T-cell (primary cell): Measurements from ENCODE around the gene WASL. TPM values are rescaled to one million over a fixed set of nuclear protein-coding genes. Genes with fewer than 3 reads are reported as not detected.
A peak's percentile ranks its signal among the peaks of the same experiment; 100 is the strongest.

ENCODE experiments used
- ATAC-seq, 4 experiments: fragments of 200-7000 bp in 3 of 4; fragments of 150-1000 bp in 1 of 4; cut with Tn5 transposase; replicated peaks in 1 of 4; 1 replicate in 3 of 4; 2 replicates in 1 of 4; pipeline ENCODE4 v1.10.0; 2021; ENCODE audit warnings: moderate library complexity in 3 of 4, mild to moderate bottlenecking in 2 of 4, moderate number of reproducible peaks in 1 of 4
- CTCF ChIA-PET, 2 donors: fragments of 300-600 bp; sonication (Branson Sonifier 250); formaldehyde crosslinking; loops; one replicate each; lab custom pipeline; 2022; ENCODE audit warnings: antibody characterized with exemption in 2 of 2; lab: Charles Lee
- POLR2A ChIA-PET, 2 donors: fragments of 300-600 bp; sonication (Branson Sonifier 250); formaldehyde crosslinking; loops; one replicate each; lab custom pipeline; 2022; ENCODE audit warnings: antibody characterized with exemption in 2 of 2; lab: Charles Lee
- DNase-seq, 35 experiments: peaks; one replicate each; pipeline versions ENCODE4 v3.0.0 to v3.0.0-alpha.2; 2013 to 2023
- H3K27ac ChIP-seq: one replicate; pipeline ENCODE4 v1.5.1; 2013; ENCODE audit warnings: low read length
- H3K27me3 ChIP-seq, 2 experiments: replicated peaks in 1 of 2; 1 replicate in 1 of 2; 2 replicates in 1 of 2; pipeline versions ENCODE4 v1.6.1 to v1.7.0; 2013; ENCODE audit warnings: low read length in 1 of 2, mixed read lengths in 1 of 2; ENCODE audit not compliant: control insufficient read depth in 2 of 2, insufficient read depth in 2 of 2; ENCODE audit errors: extremely low read depth in 1 of 2
- H3K36me3 ChIP-seq, 2 donors: 1 replicate in 1 of 2; 2 replicates in 1 of 2; pipeline versions ENCODE4 v1.6.1 to v1.7.0; 2013; ENCODE audit warnings: low read length in 1 of 2; ENCODE audit not compliant: control insufficient read depth in 2 of 2, insufficient read depth in 1 of 2; ENCODE audit errors: extremely low read depth in 1 of 2
- H3K4me1 ChIP-seq, 2 experiments: 1 replicate in 1 of 2; 2 replicates in 1 of 2; pipeline versions ENCODE4 v1.6.1 to v1.7.0; 2013; ENCODE audit warnings: low read length in 2 of 2, mixed read lengths in 1 of 2; ENCODE audit not compliant: insufficient read depth in 2 of 2, control insufficient read depth in 1 of 2; ENCODE audit errors: extremely low read depth in 1 of 2
- H3K4me3 ChIP-seq, 2 donors: 1 replicate in 1 of 2; 2 replicates in 1 of 2; pipeline versions ENCODE4 v1.5.1 to v1.7.0; 2013; ENCODE audit warnings: mild to moderate bottlenecking in 2 of 2, low read length in 1 of 2, moderate library complexity in 1 of 2; ENCODE audit not compliant: control insufficient read depth in 1 of 2; ENCODE audit errors: extremely low read depth in 1 of 2
- H3K9me3 ChIP-seq: 2 replicates; pipeline ENCODE4 v1.7.0; 2013
- H3K27ac Mint-ChIP-seq, 2 donors: one replicate each; pipeline ENCODE4 v1.8.0; 2020 to 2021; ENCODE audit warnings: mild to moderate bottlenecking in 2 of 2, mixed read lengths in 2 of 2
- H3K27me3 Mint-ChIP-seq, 2 donors: one replicate each; pipeline ENCODE4 v1.8.0; 2021 to 2022; ENCODE audit warnings: mixed read lengths in 2 of 2
- H3K36me3 Mint-ChIP-seq: one replicate; pipeline ENCODE4 v1.8.0; 2021; ENCODE audit warnings: mixed read lengths
- H3K4me1 Mint-ChIP-seq, 3 donors: one replicate each; pipeline ENCODE4 v1.8.0; 2020 to 2022; ENCODE audit warnings: mixed read lengths in 3 of 3, mild to moderate bottlenecking in 1 of 3
- H3K4me3 Mint-ChIP-seq, 3 donors: one replicate each; pipeline ENCODE4 v1.8.0; 2020 to 2022; ENCODE audit warnings: mild to moderate bottlenecking in 3 of 3, mixed read lengths in 3 of 3, moderate library complexity in 3 of 3
- H3K9me3 Mint-ChIP-seq, 3 donors: one replicate each; pipeline ENCODE4 v1.8.0; 2020 to 2022; ENCODE audit warnings: mixed read lengths in 3 of 3
- WGBS: methylation state at CpG from one replicate; pipeline ENCODE4 v1.1.5; 2013; ENCODE audit warnings: missing lambda C conversion rate; ENCODE audit not compliant: insufficient coverage; 5-methylcytosine and 5-hydroxymethylcytosine counted together
- total RNA-seq, 35 experiments: library from RNA in 6 of 35; stranded (reverse) in 6 of 35; fragments of 120-200 nt in 1 of 35; gene quantifications; one replicate each; pipeline versions ENCODE4 v1.2.1 to v1.2.4 and lab custom pipeline; 2013 to 2026

The WASL gene
- total RNA-seq, 5 donors from 2014 or later (not counting 1 experiment from before 2014, with no cell fraction given), result 9.1 to 12.2 (median 9.8) TPM

- no peak for ATAC-seq
- Mint-ChIP-seq H3K36me3 (peaks cover 23% of the 10 kb centered on the region), H3K4me1 (no peaks in the 10 kb centered on the region), H3K9me3 (no peaks in the 10 kb centered on the region), H3K27ac (no peak overlapping the region), H3K27me3 (no peaks in the 10 kb centered on the region), H3K4me3 (no peak overlapping the region)
- no peak for DNase-seq
- Histone ChIP-seq H3K9me3 (no peaks in the 10 kb centered on the region), H3K27ac (no peak overlapping the region), H3K36me3 (peaks cover 0 to 42% of the 10 kb centered on the region in 2 donors), H3K27me3 (no peaks in the 10 kb centered on the region), H3K4me1 (no peaks in the 10 kb centered on the region), H3K4me3 (no peak overlapping the region)
- WGBS, result no CpG with 5 or more reads among the region's 2 CpGs
- CTCF ChIA-PET, result interaction anchor here (0.7 to 1.2 kb wide), 3 partner anchors 11 to 94 kb away, joined by 3 read pairs; no protein-coding TSS in a partner anchor
- POLR2A ChIA-PET, result interaction anchor here in 1 of 2 donors (0.6 kb wide), 1 partner anchor 1903 kb away, joined by 3 read pairs; no protein-coding TSS in a partner anchor
Measured at GRCh38 chr7:123690550-123690949, 58.3 kb downstream of the WASL start.

- ATAC-seq (no peak), DNase-seq (no peak)
- H3K27me3 ChIP-seq, result no peaks in the 10 kb centered on the region
- H3K4me1 ChIP-seq, result no peaks in the 10 kb centered on the region
- Mint-ChIP-seq H3K4me3 (no peak overlapping the region), H3K27me3 (no peaks in the 10 kb centered on the region), H3K4me1 (no peaks in the 10 kb centered on the region), H3K36me3 (peaks cover 27% of the 10 kb centered on the region), H3K27ac (no peak overlapping the region), H3K9me3 (no peaks in the 10 kb centered on the region)
- WGBS, result no CpG with 5 or more reads among the region's 3 CpGs
- H3K27ac ChIP-seq, result no peak overlapping the region
- CTCF ChIA-PET, result interaction anchor here (0.7 to 1.2 kb wide), 2 partner anchors 12 to 14 kb away, joined by 3 to 4 read pairs; no protein-coding TSS in a partner anchor
- POLR2A ChIA-PET, result no interaction called here
- no peaks in the 10 kb centered on the region for H3K9me3 ChIP-seq
- peaks cover 0 to 38% of the 10 kb centered on the region in 2 donors for H3K36me3 ChIP-seq
- no peak overlapping the region for H3K4me3 ChIP-seq
Measured at GRCh38 chr7:123689250-123689649, 59.6 kb downstream of the WASL start.

DNA sequence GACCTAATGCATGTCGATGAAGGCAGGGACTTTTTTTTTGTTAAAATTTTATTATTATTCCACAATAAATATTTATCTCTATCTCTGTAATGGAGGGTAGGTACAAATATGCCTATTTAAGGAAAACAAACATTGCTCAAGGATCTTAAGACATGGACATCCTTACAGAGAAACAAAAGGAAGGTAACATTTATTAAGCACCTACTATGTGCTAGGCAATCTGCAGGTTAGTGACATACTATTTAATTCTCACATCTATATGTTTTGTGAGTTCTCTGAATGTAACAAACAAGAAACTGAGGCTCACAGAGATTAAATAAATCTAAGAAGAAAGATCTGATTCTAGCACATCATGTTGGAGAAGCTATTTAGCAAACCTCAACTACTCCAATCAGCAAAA is 61.1 kb downstream of the WASL start:
- no peak overlapping the region for H3K27ac Mint-ChIP-seq
- no peak overlapping the region for H3K27ac ChIP-seq
- H3K9me3 Mint-ChIP-seq, result no peaks in the 10 kb centered on the region
- peaks cover 29% of the 10 kb centered on the region for H3K36me3 Mint-ChIP-seq
- POLR2A ChIA-PET, result no interaction called here
- no peaks in the 10 kb centered on the region for H3K27me3 Mint-ChIP-seq
- H3K4me3 ChIP-seq, result no peak overlapping the region
- no peaks in the 10 kb centered on the region for H3K4me1 Mint-ChIP-seq
- no peaks in the 10 kb centered on the region for H3K27me3 ChIP-seq
- DNase-seq, result no peak
- CTCF ChIA-PET, result interaction anchor here in 1 of 2 donors (1.5 kb wide), 1 partner anchor 8 kb away, joined by 5 read pairs; no protein-coding TSS in a partner anchor
- no peaks in the 10 kb centered on the region for H3K4me1 ChIP-seq
- peaks cover 0 to 39% of the 10 kb centered on the region in 2 donors for H3K36me3 ChIP-seq
- no peaks in the 10 kb centered on the region for H3K9me3 ChIP-seq
- ATAC-seq, result no peak
- WGBS, result no CpG with 5 or more reads among the region's 1 CpG
- H3K4me3 Mint-ChIP-seq, result no peak overlapping the region

DNA sequence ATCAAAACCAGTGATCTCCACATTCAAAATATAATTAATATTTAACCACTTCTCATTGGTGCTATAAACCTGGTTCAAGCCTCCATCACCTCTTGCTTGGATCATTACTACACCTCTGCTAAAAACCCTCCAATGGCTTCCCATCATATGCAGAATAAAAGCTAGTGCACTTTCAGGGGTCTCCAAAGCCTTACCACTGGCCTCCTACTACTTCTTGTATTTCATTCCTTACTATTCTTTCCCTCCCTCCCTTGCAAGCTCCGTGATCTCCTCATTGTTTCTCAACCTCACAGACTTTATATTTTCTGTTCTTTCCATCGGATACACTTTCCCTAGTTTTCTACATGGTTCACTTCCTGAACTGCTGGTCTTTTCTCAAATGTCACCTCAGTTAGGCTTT is 61.6 kb downstream of the WASL start:
- H3K27ac ChIP-seq, result no peak overlapping the region
- H3K4me1 ChIP-seq, result no peaks in the 10 kb centered on the region
- ChIA-PET CTCF (interaction anchor here in 1 of 2 donors (0.7 to 1.5 kb wide), 2 partner anchors 8 to 189 kb away, joined by 3 to 5 read pairs; no protein-coding TSS in a partner anchor), POLR2A (no interaction called here)
- no peak for DNase-seq
- H3K4me3 ChIP-seq, result no peak overlapping the region
- Mint-ChIP-seq H3K27me3 (no peaks in the 10 kb centered on the region), H3K36me3 (peaks cover 23% of the 10 kb centered on the region), H3K9me3 (no peaks in the 10 kb centered on the region), H3K4me3 (no peak overlapping the region), H3K4me1 (no peaks in the 10 kb centered on the region), H3K27ac (no peak overlapping the region)
- no peaks in the 10 kb centered on the region for H3K27me3 ChIP-seq
- H3K36me3 ChIP-seq, result peaks cover 0 to 34% of the 10 kb centered on the region in 2 donors
- 97% methylated on average over 2 of the region's 2 CpGs for WGBS
- no peaks in the 10 kb centered on the region for H3K9me3 ChIP-seq
- ATAC-seq, result no peak

GRCh38 chr7:123682690-123683089 is 66.1 kb downstream of the WASL start:
- Mint-ChIP-seq H3K27ac (no peak overlapping the region), H3K4me3 (no peak overlapping the region), H3K4me1 (no peaks in the 10 kb centered on the region), H3K36me3 (peaks cover 17% of the 10 kb centered on the region), H3K27me3 (no peaks in the 10 kb centered on the region), H3K9me3 (no peaks in the 10 kb centered on the region)
- ChIA-PET POLR2A (no interaction called here), CTCF (interaction anchor here (0.7 to 2.2 kb wide), 18 partner anchors 10 to 1598 kb away, joined by 3 to 24 read pairs (median 4); no protein-coding TSS in a partner anchor)
- H3K9me3 ChIP-seq, result no peaks in the 10 kb centered on the region
- ATAC-seq (no peak), DNase-seq (peak in 8 of 35 experiments; percentile 2 to 62 (median 9))
- H3K27ac ChIP-seq, result no peak overlapping the region
- no peaks in the 10 kb centered on the region for H3K27me3 ChIP-seq
- H3K36me3 ChIP-seq, result peaks cover 0 to 20% of the 10 kb centered on the region in 2 donors
- no peaks in the 10 kb centered on the region for H3K4me1 ChIP-seq
- no CpG with 5 or more reads among the region's 1 CpG for WGBS
- H3K4me3 ChIP-seq, result no peak overlapping the region

GRCh38 chr7:123681561-123681960 is 67.2 kb downstream of the WASL start:
- Histone ChIP-seq H3K36me3 (peaks cover 0 to 14% of the 10 kb centered on the region in 2 donors), H3K27me3 (no peaks in the 10 kb centered on the region), H3K4me3 (no peak overlapping the region), H3K4me1 (no peaks in the 10 kb centered on the region), H3K9me3 (no peaks in the 10 kb centered on the region), H3K27ac (no peak overlapping the region)
- no peak overlapping the region for H3K27ac Mint-ChIP-seq
- no peaks in the 10 kb centered on the region for H3K27me3 Mint-ChIP-seq
- 88% methylated on average over 1 of the region's 2 CpGs for WGBS
- no peak overlapping the region for H3K4me3 Mint-ChIP-seq
- ChIA-PET CTCF (interaction anchor here (0.7 to 2.2 kb wide), 6 partner anchors 11 to 1239 kb away, joined by 3 to 9 read pairs (median 4); no protein-coding TSS in a partner anchor), POLR2A (no interaction called here)
- H3K36me3 Mint-ChIP-seq, result peaks cover 17% of the 10 kb centered on the region
- DNase-seq (no peak), ATAC-seq (no peak)
- no peaks in the 10 kb centered on the region for H3K4me1 Mint-ChIP-seq
- H3K9me3 Mint-ChIP-seq, result no peaks in the 10 kb centered on the region
